Astrocyte (in vitro differentiated cells and primary cell): ENCODE measurements around the gene CCND1. TPM values are rescaled to one million over a fixed set of nuclear protein-coding genes. Genes with fewer than 3 reads are reported as not detected.
A peak's percentile ranks its signal among the peaks of the same experiment; 100 is the strongest.

Experiments used
- DNase-seq: peaks from one replicate; pipeline ENCODE4 v3.0.0-alpha.2; 2010; ENCODE audit warnings: low read depth
- FAIRE-seq: peaks from 2 replicates; lab custom pipeline; 2011; peaks lifted over from hg19 to GRCh38; lab: Jason Lieb, UNC
- H2AFZ ChIP-seq: 2 replicates; pipeline ENCODE4 v1.6.0; 2012; ENCODE audit warnings: low read depth, low read length, inconsistent platforms
- H3K27ac ChIP-seq: 2 replicates; pipeline ENCODE4 v1.5.1; 2011; ENCODE audit warnings: low read depth, low read length, inconsistent platforms
- H3K27me3 ChIP-seq: 2 replicates; pipeline ENCODE4 v1.6.0; 2011; ENCODE audit warnings: low read length, inconsistent platforms; ENCODE audit not compliant: insufficient read depth
- H3K36me3 ChIP-seq: 2 replicates; pipeline ENCODE4 v1.5.1; 2011; ENCODE audit warnings: low read length, inconsistent platforms; ENCODE audit not compliant: insufficient read depth
- H3K4me1 ChIP-seq: 2 replicates; pipeline ENCODE4 v1.5.1; 2011; ENCODE audit warnings: low read length, inconsistent platforms; ENCODE audit not compliant: insufficient read depth
- H3K4me2 ChIP-seq: 2 replicates; pipeline ENCODE4 v1.6.0; 2012; ENCODE audit warnings: low read length, inconsistent platforms
- H3K4me3 ChIP-seq: 2 replicates; pipeline ENCODE4 v1.5.1; 2011; ENCODE audit warnings: low read depth, mild to moderate bottlenecking, low read length, inconsistent platforms; ENCODE audit not compliant: insufficient read depth
- H3K79me2 ChIP-seq: 2 replicates; pipeline ENCODE4 v1.6.0; 2012; ENCODE audit warnings: mild to moderate bottlenecking, low read length, inconsistent platforms; ENCODE audit not compliant: insufficient read depth
- H3K9ac ChIP-seq: 2 replicates; pipeline ENCODE4 v1.6.0; 2012; ENCODE audit warnings: mild to moderate bottlenecking, low read length, inconsistent platforms
- H3K9me3 ChIP-seq: 2 replicates; pipeline ENCODE4 v1.5.1; 2012; ENCODE audit warnings: low read depth, mild to moderate bottlenecking, low read length, inconsistent platforms; ENCODE audit not compliant: insufficient read depth
- H4K20me1 ChIP-seq: 2 replicates; pipeline ENCODE4 v1.6.0; 2012; ENCODE audit warnings: low read length, inconsistent platforms; ENCODE audit not compliant: insufficient read depth
- H3K27ac Mint-ChIP-seq: one replicate; pipeline ENCODE4 v1.8.0; 2021; ENCODE audit warnings: mild to moderate bottlenecking, mixed read lengths; ENCODE audit not compliant: unreplicated experiment
- H3K27me3 Mint-ChIP-seq: one replicate; pipeline ENCODE4 v1.8.0; 2021; ENCODE audit warnings: low read depth, mixed read lengths; ENCODE audit not compliant: unreplicated experiment
- H3K36me3 Mint-ChIP-seq: one replicate; pipeline ENCODE4 v1.8.0; 2021; ENCODE audit warnings: low read depth, mixed read lengths; ENCODE audit not compliant: unreplicated experiment
- H3K4me1 Mint-ChIP-seq: one replicate; pipeline ENCODE4 v1.8.0; 2021; ENCODE audit warnings: low read depth, mixed read lengths; ENCODE audit not compliant: unreplicated experiment
- H3K4me3 Mint-ChIP-seq: one replicate; pipeline ENCODE4 v1.8.0; 2021; ENCODE audit warnings: mild to moderate bottlenecking, moderate library complexity, mixed read lengths; ENCODE audit not compliant: unreplicated experiment
- H3K9me3 Mint-ChIP-seq: one replicate; pipeline ENCODE4 v1.8.0; 2021; ENCODE audit warnings: mild to moderate bottlenecking, mixed read lengths; ENCODE audit not compliant: unreplicated experiment
- CTCF ChIP-seq: IDR thresholded peaks from 2 replicates; pipeline ENCODE4 v1.5.1; 2011; ENCODE audit warnings: low read depth, mild to moderate bottlenecking, inconsistent platforms, low read length, moderate library complexity; ENCODE audit not compliant: insufficient read depth
- EZH2 ChIP-seq: IDR thresholded peaks from 2 replicates; pipeline ENCODE4 v1.6.1; 2012; ENCODE audit warnings: mild to moderate bottlenecking, low read length, inconsistent platforms; ENCODE audit not compliant: insufficient read depth
- total RNA-seq: library from RNA; stranded (reverse); gene quantifications from 2 replicates; pipeline ENCODE4 v1.2.1, GENCODE V29; 2021

Gene CCND1
- total RNA-seq, 1 donor from 2014 or later = 482 TPM

DNA sequence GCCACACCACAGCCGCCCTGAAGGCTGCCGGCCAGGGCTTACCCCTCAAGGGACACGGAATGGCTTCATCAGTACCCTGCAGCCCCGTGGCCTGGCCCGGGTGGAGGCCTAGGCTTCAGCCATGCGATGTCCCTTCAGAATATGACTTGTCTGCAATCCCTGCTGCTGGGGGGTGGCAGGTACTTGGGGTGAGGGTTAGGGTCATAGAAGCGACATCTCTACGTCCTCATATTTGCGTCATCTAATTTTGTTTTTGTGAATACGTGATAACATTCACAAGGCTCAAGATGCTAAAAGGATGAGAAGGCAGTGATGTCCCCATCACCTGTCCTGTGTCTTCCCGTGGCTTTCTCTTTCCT is 6.4 kb downstream of the CCND1 start:
- Histone ChIP-seq H2AFZ (no peak overlapping the region), H3K27ac (peak overlapping the region; percentile 21), H3K4me1 (peaks cover 31% of the 10 kb centered on the region), H3K4me2 (peak overlapping the region; percentile 99), H3K36me3 (peaks cover 53% of the 10 kb centered on the region), H4K20me1 (peaks cover 90% of the 10 kb centered on the region), H3K4me3 (no peak overlapping the region), H3K9me3 (no peaks in the 10 kb centered on the region), H3K9ac (peak overlapping the region; percentile 97), H3K79me2 (peaks cover 85% of the 10 kb centered on the region), H3K27me3 (no peaks in the 10 kb centered on the region)
- TF ChIP-seq EZH2 (no peak), CTCF (no peak)
- Mint-ChIP-seq H3K27ac (no peak overlapping the region), H3K4me3 (no peak overlapping the region), H3K9me3 (no peaks in the 10 kb centered on the region), H3K27me3 (no peaks in the 10 kb centered on the region), H3K4me1 (peaks cover 4% of the 10 kb centered on the region), H3K36me3 (peaks cover 11% of the 10 kb centered on the region)
- no peak for DNase-seq
- FAIRE-seq = no peak

GRCh38 chr11:69647761-69648497 is 7.0 kb downstream of the CCND1 start:
- H3K36me3 Mint-ChIP-seq = peaks cover 11% of the 10 kb centered on the region
- peak overlapping the region; percentile 16 for H3K27ac ChIP-seq
- H3K4me3 ChIP-seq = no peak overlapping the region
- H3K4me1 Mint-ChIP-seq = peaks cover 4% of the 10 kb centered on the region
- FAIRE-seq (no peak), DNase-seq (no peak)
- peak overlapping the region; percentile 19 for H3K4me2 ChIP-seq
- H3K9me3 ChIP-seq = no peaks in the 10 kb centered on the region
- no peak overlapping the region for H3K4me3 Mint-ChIP-seq
- H3K27me3 ChIP-seq = no peaks in the 10 kb centered on the region
- peaks cover 96% of the 10 kb centered on the region for H4K20me1 ChIP-seq
- H3K27ac Mint-ChIP-seq = no peak overlapping the region
- H3K9ac ChIP-seq = peak overlapping the region; percentile 97
- H2AFZ ChIP-seq = no peak overlapping the region
- TF ChIP-seq CTCF = no peak
- no peak for TF ChIP-seq EZH2
- no peaks in the 10 kb centered on the region for H3K9me3 Mint-ChIP-seq
- H3K79me2 ChIP-seq = peaks cover 80% of the 10 kb centered on the region
- peaks cover 31% of the 10 kb centered on the region for H3K4me1 ChIP-seq
- H3K27me3 Mint-ChIP-seq = no peaks in the 10 kb centered on the region
- peaks cover 59% of the 10 kb centered on the region for H3K36me3 ChIP-seq
